GM12891 (cell line): ENCODE measurements around the gene OGDHL.

Experiments used
- DNase-seq: peaks from one replicate; pipeline ENCODE4 v3.0.0; 2011; ENCODE audit warnings: low spot score; ENCODE audit not compliant: insufficient read length
- FAIRE-seq: peaks from 2 replicates; lab custom pipeline; 2011; peaks lifted over from hg19 to GRCh38; lab: Jason Lieb, UNC
- PAX5 ChIP-seq: IDR thresholded peaks from 2 replicates; pipeline ENCODE4 v1.6.1; 2011; ENCODE audit warnings: low read length, moderate library complexity, mild to moderate bottlenecking; ENCODE audit not compliant: insufficient read depth, severe bottlenecking
- POLR2A ChIP-seq: IDR thresholded peaks from 2 replicates; pipeline ENCODE4 v1.6.1; 2011; ENCODE audit warnings: low read depth, low read length, control low read depth
- POLR2AphosphoS5 ChIP-seq: IDR thresholded peaks from 2 replicates; pipeline ENCODE4 v1.6.1; 2011; ENCODE audit warnings: low read depth, low read length, control low read depth
- POU2F2 ChIP-seq: IDR thresholded peaks from 2 replicates; pipeline ENCODE4 v1.6.1; 2011; ENCODE audit warnings: low read depth, mild to moderate bottlenecking, control low read depth, low read length, moderate library complexity
- SPI1 ChIP-seq: IDR thresholded peaks from 2 replicates; pipeline ENCODE4 v1.6.1; 2011; ENCODE audit warnings: low read depth, low read length, control low read depth
- TAF1 ChIP-seq: IDR thresholded peaks from 2 replicates; pipeline ENCODE4 v1.6.1; 2011; ENCODE audit warnings: low read depth, low read length, control low read depth

The OGDHL gene

DNA sequence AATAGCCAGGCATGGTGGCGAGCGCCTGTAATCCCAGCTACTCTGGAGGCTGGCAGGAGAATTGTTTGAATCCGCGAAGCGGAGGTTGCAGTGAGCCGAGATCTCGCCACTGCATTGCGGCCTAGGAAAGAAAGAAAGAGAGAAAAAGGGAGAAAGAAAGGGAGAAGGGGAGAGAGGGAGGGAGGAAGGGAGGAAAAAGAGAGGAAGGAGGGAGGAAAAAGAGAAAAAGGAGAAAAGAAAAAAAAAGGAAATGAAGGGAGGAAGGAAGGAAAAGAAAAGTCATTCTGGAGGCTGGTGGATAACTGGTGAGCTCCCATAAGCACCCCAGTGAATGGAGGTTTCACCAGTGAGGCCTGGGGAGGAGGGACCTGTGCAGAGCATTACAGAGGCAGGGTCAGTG, 7.6 kb upstream of the OGDHL start:
- FAIRE-seq (no peak), DNase-seq (no peak)
- no peak for TF ChIP-seq POU2F2
- TF ChIP-seq POLR2A: no peak
- no peak for TF ChIP-seq PAX5
- TF ChIP-seq TAF1: no peak
- TF ChIP-seq POLR2AphosphoS5: no peak
- no peak for TF ChIP-seq SPI1

DNA sequence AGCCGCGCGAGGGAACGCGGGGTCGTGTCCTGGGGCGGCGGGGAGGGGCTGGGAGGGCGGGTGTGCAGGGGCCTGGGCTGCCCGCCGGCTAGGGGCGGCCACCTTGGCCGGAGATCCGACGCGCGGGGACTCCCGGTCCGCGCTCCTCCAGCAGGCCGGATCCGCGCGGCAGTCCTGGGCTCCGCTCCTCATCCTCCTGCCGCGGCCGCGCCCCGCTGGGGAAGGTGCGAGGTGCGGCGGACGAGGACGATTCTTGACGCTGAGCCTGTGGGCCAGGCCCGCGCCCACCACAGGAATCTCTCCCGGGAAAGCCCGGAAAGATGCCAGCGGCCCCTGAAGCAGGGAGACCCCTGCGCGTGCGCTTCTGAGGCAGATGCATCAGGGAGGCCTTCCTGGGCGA, 6.6 kb upstream of the OGDHL start:
- no peak for FAIRE-seq
- DNase-seq: no peak
- no peak for TF ChIP-seq POLR2AphosphoS5
- TF ChIP-seq POU2F2: no peak
- TF ChIP-seq PAX5: no peak
- no peak for TF ChIP-seq POLR2A
- no peak for TF ChIP-seq TAF1
- TF ChIP-seq SPI1: no peak

DNA sequence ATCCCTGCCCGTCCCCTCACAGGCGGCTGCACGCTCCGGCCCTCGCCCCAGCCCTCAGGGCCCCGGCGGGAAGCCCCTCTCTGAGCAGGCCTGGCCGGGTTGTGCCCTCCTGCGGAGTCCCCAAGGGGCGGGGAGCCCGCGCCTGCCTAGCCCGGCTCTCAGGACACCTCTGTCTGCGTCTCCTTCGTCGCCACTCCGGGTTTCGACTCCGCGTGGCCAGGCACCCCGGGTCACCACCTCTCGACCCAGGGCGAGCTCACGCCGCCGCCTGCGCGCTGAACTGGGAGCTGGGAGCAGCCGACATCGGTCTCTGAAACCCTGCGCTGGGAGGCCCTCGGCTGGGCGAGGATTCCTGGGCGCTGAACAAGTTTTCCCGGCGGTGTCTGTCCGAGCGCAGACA, 6.2 kb upstream of the OGDHL start:
- TF ChIP-seq POLR2AphosphoS5 (no peak), SPI1 (no peak), PAX5 (no peak), POLR2A (no peak), TAF1 (no peak), POU2F2 (no peak)
- DNase-seq: no peak
- no peak for FAIRE-seq

DNA sequence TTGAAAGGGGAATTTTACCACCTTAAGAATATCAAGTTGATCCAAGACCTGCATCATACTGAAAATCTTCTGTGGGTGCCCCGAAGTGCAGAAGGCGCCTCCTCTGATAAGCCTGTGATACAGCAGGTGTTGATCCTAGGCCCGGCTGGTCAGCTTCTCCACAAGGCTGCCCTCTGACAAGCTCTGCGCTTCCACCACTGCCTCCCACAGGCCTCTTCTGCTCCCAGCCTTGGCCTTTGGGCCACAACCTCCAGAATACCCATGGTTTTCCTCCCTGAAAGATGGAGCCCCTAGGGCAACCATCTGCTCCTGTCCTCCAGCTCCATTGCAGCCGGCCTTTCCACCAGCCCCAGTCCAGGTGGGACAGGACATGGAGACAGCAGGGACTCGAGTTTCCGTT, 5.6 kb upstream of the OGDHL start:
- FAIRE-seq: no peak
- no peak for DNase-seq
- TF ChIP-seq POU2F2 (no peak), TAF1 (no peak), POLR2AphosphoS5 (no peak), PAX5 (no peak), SPI1 (no peak), POLR2A (no peak)

DNA sequence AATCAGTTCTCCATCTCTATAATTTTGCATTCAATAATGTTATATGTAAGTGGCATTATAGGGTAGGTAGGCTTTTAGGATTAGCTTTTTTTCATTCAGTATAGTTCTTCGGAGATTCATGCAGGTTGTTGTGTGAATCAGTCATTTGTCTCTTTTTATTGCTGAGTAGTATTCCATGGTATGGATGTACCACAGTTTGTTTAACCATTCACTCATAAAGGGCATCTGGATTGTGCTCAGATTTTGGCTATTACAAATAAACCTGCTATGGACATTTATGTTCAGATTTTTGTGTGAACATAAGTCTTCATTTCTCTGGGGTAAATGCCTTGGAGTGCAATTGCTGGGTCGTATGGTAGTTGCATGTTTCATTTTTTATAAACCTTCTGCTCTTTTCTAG, 4.4 kb upstream of the OGDHL start:
- FAIRE-seq: no peak
- DNase-seq: no peak
- no peak for TF ChIP-seq POLR2A
- TF ChIP-seq TAF1: no peak
- TF ChIP-seq POLR2AphosphoS5: no peak
- no peak for TF ChIP-seq POU2F2
- no peak for TF ChIP-seq SPI1

DNA sequence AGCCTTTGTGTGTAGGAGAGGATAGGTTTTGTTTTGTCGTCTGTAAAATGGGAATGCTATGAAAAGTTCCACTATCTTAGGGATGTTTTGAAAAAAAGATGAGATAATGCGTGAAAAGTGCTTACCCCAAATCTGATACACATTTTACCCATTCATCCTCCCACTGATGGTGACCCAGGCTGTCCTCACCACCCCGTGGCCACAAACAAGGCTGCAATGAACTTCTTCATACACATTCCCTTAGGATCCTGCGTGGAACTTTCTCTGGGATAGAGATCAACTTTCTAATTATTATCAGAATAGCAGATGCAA, 399 bp upstream of the OGDHL start:
- no peak for TF ChIP-seq POU2F2
- no peak for TF ChIP-seq PAX5
- no peak for TF ChIP-seq POLR2AphosphoS5
- TF ChIP-seq TAF1: no peak
- no peak for TF ChIP-seq SPI1
- TF ChIP-seq POLR2A: no peak
- FAIRE-seq: no peak
- no peak for DNase-seq

DNA sequence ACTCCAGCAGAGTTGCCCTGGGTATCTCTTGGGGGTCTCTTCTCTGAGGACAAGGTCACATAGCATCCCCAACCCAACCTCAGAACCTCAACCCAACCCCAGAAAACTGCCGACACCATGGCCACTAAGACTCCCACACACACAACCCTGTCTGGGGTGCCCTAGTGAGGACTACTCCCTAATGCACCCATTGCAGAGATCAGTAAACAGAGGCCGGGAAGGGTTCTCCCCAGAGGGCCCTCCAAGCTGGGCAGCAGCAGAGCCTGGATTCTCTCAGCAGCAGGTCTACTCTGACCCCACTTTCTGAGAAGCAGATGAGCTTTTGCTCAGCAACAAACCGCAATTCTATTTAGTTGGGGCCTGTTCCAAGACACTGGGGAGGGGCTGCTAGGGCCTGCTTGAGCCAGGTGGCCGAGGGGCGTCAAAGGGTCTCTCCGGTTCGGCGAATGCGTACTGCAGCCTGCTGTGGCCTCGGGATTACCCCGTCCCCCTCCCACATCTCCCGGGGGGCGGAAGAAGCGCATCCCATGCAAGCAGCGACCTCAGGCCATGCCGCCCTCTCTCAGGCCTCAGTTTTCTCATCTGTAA, 828 bp downstream of the OGDHL start:
- no peak for DNase-seq
- FAIRE-seq: no peak
- no peak for TF ChIP-seq SPI1
- no peak for TF ChIP-seq POLR2A
- TF ChIP-seq POLR2AphosphoS5: no peak
- no peak for TF ChIP-seq PAX5
- no peak for TF ChIP-seq POU2F2
- TF ChIP-seq TAF1: no peak

DNA sequence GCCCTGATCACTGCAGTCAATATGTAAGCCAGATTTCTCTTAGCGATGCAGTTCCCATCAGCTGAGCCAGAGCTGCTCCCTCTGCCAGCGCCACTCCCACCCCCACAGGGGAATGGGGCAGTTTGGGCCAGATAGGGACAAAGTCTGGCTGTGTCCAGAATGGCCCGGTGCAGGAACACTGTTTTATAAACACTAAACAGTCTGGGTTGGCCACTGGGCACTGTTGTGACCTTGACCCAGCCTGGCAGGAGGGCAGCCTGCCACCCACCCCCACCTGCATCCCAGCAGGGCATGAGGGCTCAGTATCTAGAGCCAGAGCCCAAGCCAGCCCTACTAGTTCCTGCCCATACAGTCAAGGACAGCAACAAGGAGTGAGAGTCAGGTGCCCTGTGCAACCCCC, 1.3 kb downstream of the OGDHL start:
- FAIRE-seq (no peak), DNase-seq (no peak)
- no peak for TF ChIP-seq POLR2AphosphoS5
- no peak for TF ChIP-seq POLR2A
- no peak for TF ChIP-seq SPI1
- TF ChIP-seq POU2F2: no peak
- no peak for TF ChIP-seq PAX5

DNA sequence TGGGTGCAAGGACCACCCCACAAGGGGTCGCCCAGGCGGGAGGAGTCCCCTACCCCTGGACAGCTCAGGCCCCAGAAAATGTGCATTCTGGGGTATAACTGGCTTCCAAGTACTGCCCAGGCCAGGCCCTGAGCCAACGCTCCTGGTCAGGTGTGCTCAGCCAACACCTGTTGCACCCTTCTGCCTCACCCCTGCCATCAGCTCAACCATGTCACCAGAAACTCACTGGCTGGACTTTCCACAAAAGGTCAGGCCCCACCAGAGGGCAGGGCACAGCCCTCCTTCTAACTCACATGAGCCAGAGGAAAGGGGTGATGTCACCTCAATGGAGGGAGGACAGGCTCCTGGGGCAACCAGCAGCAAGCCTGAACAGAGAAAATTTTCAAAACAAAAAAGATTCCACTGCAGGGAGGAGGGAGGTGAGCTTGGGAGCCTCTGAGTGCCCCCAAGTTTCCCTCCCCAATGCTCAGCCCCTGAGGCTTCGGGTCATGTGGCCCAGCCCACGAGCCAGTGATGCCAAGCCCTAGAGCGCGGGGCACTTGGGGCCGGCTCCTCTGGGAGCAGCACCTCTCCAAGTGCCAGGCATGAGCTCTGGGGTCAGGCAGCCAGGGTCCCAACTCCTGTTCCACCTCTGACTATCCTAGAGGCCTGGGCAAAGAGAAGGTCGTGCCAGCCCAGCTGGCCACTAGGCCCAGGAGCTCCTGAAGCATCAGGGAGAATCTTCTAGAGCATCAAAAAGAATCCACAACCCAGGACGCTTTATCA, 2.2 kb downstream of the OGDHL start:
- no peak for TF ChIP-seq POLR2A
- no peak for TF ChIP-seq SPI1
- DNase-seq (no peak), FAIRE-seq (no peak)

DNA sequence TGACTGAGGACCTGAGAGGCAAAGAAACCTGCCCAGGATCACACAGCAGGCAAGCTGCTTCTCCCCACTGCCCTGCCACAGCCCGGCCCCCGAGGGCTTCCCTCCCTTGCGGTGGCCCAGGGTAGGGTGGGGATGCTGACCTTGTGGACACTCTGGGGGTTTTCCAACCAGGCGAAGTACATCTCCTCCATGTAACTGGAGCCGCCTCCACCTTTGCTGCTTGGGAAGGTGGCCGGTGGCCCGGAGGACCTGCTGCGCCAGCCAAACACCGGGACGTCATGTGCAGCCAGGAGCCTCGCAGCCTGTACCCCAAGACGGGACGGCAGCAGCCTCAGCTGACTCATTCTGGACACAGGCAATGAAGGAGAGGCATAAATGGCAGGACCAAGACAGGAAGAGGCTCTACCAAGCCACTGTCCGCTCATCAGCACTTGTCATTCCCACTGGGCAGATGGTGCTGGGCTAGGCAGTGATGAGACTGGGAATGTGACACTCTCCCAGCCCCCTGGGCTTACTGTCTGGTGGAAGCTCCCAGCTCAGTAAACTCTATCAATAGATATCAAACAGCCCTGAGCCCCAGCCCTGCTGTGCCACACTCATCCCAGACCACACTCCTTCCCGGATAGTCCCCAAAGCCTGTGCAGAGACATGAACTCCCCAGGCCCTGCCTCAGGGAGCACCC, 3.7 kb downstream of the OGDHL start:
- DNase-seq: no peak
- no peak for TF ChIP-seq TAF1
- no peak for TF ChIP-seq POU2F2
- no peak for TF ChIP-seq POLR2A
- no peak for TF ChIP-seq PAX5
- TF ChIP-seq POLR2AphosphoS5: no peak
- no peak for TF ChIP-seq SPI1
- no peak for FAIRE-seq

DNA sequence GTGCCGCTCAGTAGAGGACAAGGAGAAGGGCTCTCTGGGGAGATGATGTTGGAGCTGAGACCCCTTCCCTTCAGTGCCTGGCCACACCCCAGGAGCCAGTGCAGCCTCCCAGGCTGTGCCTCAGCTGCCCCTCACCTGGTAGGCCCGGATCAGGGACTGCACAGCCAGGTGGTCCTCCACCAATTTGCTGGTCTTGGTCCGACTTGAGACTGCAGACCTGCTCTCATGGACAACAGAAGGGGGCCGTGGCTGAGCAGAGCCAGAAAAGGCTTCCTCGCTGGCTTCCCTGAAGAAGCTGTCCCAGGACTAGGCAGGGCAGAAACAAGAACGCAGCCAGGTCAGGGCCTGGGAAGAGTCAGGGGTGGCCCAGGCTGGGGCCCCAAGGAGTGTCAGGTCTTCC, 5.5 kb downstream of the OGDHL start:
- FAIRE-seq: peak; percentile 33
- no peak for DNase-seq
- TF ChIP-seq SPI1: no peak
- TF ChIP-seq POLR2A: no peak
- no peak for TF ChIP-seq PAX5
- TF ChIP-seq POLR2AphosphoS5: no peak
- no peak for TF ChIP-seq POU2F2
- TF ChIP-seq TAF1: no peak
